ENCODE results near the gene SOX13.
"Not testable (repeated sequence)": the region's sequence is repeated elsewhere in the genome, so short reads cannot be mapped to it uniquely, and the experiment has no call there.

The SOX13 gene

GRCh38 chr1:204072931-204073836, at the start of gene SOX13:
SOX13 (plus strand) TSS chr1:204073115; CDS start chr1:204112916, 39,801 bp downstream.
- peak; percentile 42 for DNase-seq

- no peak for DNase-seq
These were observed 46.8 kb upstream of the SOX13 start for GRCh38 chr1:204025917-204026707.

- no peak for DNase-seq
These were observed 45.5 kb upstream of the SOX13 start for GRCh38 chr1:204027446-204027845.

GRCh38 chr1:204029016-204029415, 43.9 kb upstream of the SOX13 start:
- no peak for DNase-seq

GRCh38 chr1:204031098-204031710, 41.7 kb upstream of the SOX13 start:
- no peak for DNase-seq

- no peak for DNase-seq
These were observed 40.2 kb upstream of the SOX13 start for GRCh38 chr1:204032642-204033235.

GRCh38 chr1:204033306-204033705, 39.6 kb upstream of the SOX13 start:
- no peak for DNase-seq

- no peak for DNase-seq
These were observed 35.8 kb upstream of the SOX13 start for GRCh38 chr1:204036882-204037655.

- DNase-seq, result no peak
These were observed 31.6 kb upstream of the SOX13 start for GRCh38 chr1:204041232-204041767.

GRCh38 chr1:204041803-204042505, 31.0 kb upstream of the SOX13 start:
- no peak for DNase-seq

GRCh38 chr1:204042516-204042915, 30.4 kb upstream of the SOX13 start:
- no peak for DNase-seq

- DNase-seq, result no peak
These were observed 29.2 kb upstream of the SOX13 start for GRCh38 chr1:204043680-204044079.

GRCh38 chr1:204044448-204044847, 28.5 kb upstream of the SOX13 start:
- no peak for DNase-seq

GRCh38 chr1:204045430-204045829, 27.5 kb upstream of the SOX13 start:
- DNase-seq, result no peak

- no peak for DNase-seq
These were observed 26.6 kb upstream of the SOX13 start for GRCh38 chr1:204046346-204046745.

- DNase-seq, result not testable (repeated sequence)
These were observed 24.1 kb upstream of the SOX13 start for GRCh38 chr1:204048796-204049195.

- no peak for DNase-seq
These were observed 21.7 kb upstream of the SOX13 start for GRCh38 chr1:204051258-204051657.

- DNase-seq, result no peak
These were observed 21.2 kb upstream of the SOX13 start for GRCh38 chr1:204051718-204052117.

GRCh38 chr1:204053893-204054292, 19.0 kb upstream of the SOX13 start:
- DNase-seq, result no peak

- DNase-seq, result no peak
These were observed 12.9 kb upstream of the SOX13 start for GRCh38 chr1:204059970-204060369.

GRCh38 chr1:204062106-204062505, 10.8 kb upstream of the SOX13 start:
- DNase-seq, result no peak

All from CD4-positive, alpha-beta T cell treated with Interleukin-10 for 1 hour (primary cell).